ENCODE measurements around the gene LCA5.

DNA sequence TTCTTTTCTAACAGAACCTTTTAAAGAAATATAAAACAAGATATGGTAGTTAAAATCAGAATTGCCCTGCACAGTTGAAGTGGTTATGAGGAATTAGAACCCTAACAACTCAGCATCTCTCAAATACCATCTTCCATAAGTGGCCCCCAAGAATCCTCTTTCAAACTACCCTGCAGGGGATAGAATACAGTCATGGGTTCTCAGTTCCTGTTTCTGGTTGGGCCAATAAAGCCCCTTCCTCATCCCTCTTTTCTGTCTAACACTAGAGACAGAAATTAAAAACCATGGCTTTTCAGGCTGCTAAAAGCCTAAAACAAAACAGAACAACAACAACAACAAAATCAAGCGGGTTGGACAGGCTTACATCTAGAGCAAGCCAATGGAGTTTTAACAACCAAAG, 6.7 kb upstream of the LCA5 start:
- TF ChIP-seq CTCF (IDR thresholded peaks at IDR 0.05; ENCODE audit: insufficient read depth, low read depth, low read length), result no peak
- no peak for TF ChIP-seq EZH2 (IDR thresholded peaks at IDR 0.05; ENCODE audit: insufficient read depth, low read length)

Data from astrocyte (in vitro differentiated cells and primary cell).